Measurements from ENCODE around the gene IFNL2. TPM values are rescaled to one million over a fixed set of nuclear protein-coding genes. Genes with fewer than 3 reads are reported as not detected.

Gene IFNL2
- total RNA-seq (2022; extraction: Qiagen RNA extraction), result not detected in 5 replicates

DNA sequence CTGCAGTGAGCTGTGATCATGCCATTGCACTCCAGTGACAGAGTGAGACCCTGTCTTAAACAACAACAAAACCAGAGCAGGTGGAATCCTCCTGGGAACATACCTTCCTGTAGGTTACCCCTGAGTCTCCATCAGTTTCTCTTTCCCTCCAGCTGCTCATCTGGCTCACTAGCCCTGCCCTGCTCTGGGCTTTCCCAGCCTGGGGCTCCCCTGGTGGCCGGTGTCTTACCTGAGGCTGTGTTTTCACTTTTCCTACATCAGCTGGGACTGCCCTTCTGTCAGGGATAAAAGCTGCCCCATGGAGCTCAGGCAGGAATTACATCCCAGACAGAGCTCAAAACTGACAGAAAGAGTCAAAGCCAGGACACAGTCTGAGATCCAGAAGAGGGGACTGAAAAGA, at the start of gene IFNL2:
IFNL2 (plus strand) TSS at position 312 of the 400 bp plus-strand sequence. CDS start 173 bp downstream, outside the sequence.

GRCh38 chr19:39244410-39245100, 23.6 kb upstream of the IFNL2 start, which contains the start of gene IFNL3:
Gene IFNL3 (minus strand): TSS chr19:39245006. CDS start chr19:39244967, 39 bp downstream.

DNA sequence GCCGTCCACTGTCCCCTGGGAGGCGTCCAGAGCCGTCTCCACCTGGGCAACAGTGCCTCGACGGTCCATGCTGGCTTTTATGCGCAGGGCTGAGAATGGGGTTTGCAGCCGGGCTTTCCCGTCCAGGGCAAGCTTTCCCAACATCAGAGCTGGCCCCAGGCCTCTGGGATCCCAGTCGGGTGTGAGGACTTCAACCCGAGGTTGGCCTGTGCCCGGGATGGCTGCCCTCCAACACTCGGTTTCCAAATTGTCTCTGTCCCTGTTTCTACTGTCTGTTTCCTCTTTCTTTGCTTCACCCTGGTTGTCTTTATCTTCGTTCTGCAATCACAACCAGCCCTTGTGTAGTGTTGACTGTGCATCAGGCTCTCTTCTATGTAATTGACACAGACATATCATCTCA, 19.4 kb upstream of the IFNL2 start, which contains the start of gene IFNL4:
IFNL4 (minus strand) TSS at position 51 of the 400 bp plus-strand sequence.

DNA sequence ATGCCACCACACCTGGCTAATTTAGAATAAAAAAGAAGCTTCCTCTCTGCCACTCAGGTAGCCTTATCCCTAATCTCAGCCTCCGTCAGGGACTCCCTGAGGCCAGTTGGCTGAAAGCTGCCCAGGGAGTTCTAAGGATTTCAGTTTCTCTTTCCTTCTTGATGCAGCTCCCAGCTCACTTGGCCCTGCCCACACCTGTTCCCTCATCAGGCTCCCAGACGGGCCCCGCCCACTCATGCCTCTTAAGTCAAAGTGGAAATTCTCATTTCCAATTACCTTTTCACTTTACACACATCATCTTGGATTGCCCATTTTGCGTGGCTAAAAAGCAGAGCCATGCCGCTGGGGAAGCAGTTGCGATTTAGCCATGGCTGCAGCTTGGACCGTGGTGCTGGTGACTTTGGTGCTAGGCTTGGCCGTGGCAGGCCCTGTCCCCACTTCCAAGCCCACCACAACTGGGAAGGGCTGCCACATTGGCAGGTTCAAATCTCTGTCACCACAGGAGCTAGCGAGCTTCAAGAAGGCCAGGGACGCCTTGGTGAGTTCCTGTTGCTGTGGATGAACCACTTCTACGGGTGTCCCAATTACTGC, 28.0 kb downstream of the IFNL2 start, which contains the start of gene IFNL1:
IFNL1 (plus strand) TSS at position 353 of the 591 bp plus-strand sequence; CDS start at position 368, 15 bp downstream.

Other genes starting within 250 kb of the IFNL2 start
- gene FBXO27, start 235.8 kb upstream of the IFNL2 start, total RNA-seq (2022; extraction: Qiagen RNA extraction), result 2.8 to 5.9 TPM (median 4.2 TPM) in 5 replicates
- gene ACP7, start 184.0 kb upstream of the IFNL2 start, total RNA-seq (2022; extraction: Qiagen RNA extraction), result 0.05 to 0.10 TPM (median 0.05 TPM) in 4 of 5 replicates, not detected in the other
- gene PAK4, start 142.6 kb upstream of the IFNL2 start, total RNA-seq (2022; extraction: Qiagen RNA extraction), result 94.0 to 118 TPM (median 111 TPM) in 5 replicates
- gene NCCRP1, start 71.4 kb upstream of the IFNL2 start, total RNA-seq (2022; extraction: Qiagen RNA extraction), result 1.0 to 2.0 TPM (median 1.4 TPM) in 5 replicates
- not detected in 5 replicates for gene SYCN, start 64.1 kb upstream of the IFNL2 start, total RNA-seq (2022; extraction: Qiagen RNA extraction)
- not detected in 5 replicates for gene IFNL3, start 23.4 kb upstream of the IFNL2 start, total RNA-seq (2022; extraction: Qiagen RNA extraction)
- gene IFNL4, start 19.5 kb upstream of the IFNL2 start, total RNA-seq (2022; extraction: Qiagen RNA extraction), result not detected in 5 replicates
- 0.11 TPM in 1 of 5 replicates, not detected in the others for gene IFNL1, start 28.0 kb downstream of the IFNL2 start, total RNA-seq (2022; extraction: Qiagen RNA extraction)
- gene LRFN1, start 52.5 kb downstream of the IFNL2 start, total RNA-seq (2022; extraction: Qiagen RNA extraction), result 7.1 to 10.3 TPM (median 9.5 TPM) in 5 replicates
- gene GMFG, start 67.6 kb downstream of the IFNL2 start, total RNA-seq (2022; extraction: Qiagen RNA extraction), result 0.27 to 0.55 TPM (median 0.44 TPM) in 5 replicates
- 118 to 175 TPM (median 163 TPM) in 5 replicates for gene SAMD4B, start 74.0 kb downstream of the IFNL2 start, total RNA-seq (2022; extraction: Qiagen RNA extraction)
- 73.9 to 76.7 TPM (median 75.8 TPM) in 5 replicates for gene PAF1, start 122.7 kb downstream of the IFNL2 start, total RNA-seq (2022; extraction: Qiagen RNA extraction)
- gene MED29, start 123.0 kb downstream of the IFNL2 start, total RNA-seq (2022; extraction: Qiagen RNA extraction), result 72.3 to 77.0 TPM (median 74.1 TPM) in 5 replicates
- gene ZFP36, start 138.5 kb downstream of the IFNL2 start, total RNA-seq (2022; extraction: Qiagen RNA extraction), result 193 to 296 TPM (median 229 TPM) in 5 replicates
- gene PLEKHG2, start 144.3 kb downstream of the IFNL2 start, total RNA-seq (2022; extraction: Qiagen RNA extraction), result 81.1 to 117 TPM (median 104 TPM) in 5 replicates
- 6,355 to 7,942 TPM (median 7,642 TPM) in 5 replicates for gene RPS16, start 167.6 kb downstream of the IFNL2 start, total RNA-seq (2022; extraction: Qiagen RNA extraction)
- 171 to 194 TPM (median 177 TPM) in 5 replicates for gene SUPT5H, start 177.2 kb downstream of the IFNL2 start, total RNA-seq (2022; extraction: Qiagen RNA extraction)
- gene TIMM50, start 212.4 kb downstream of the IFNL2 start, total RNA-seq (2022; extraction: Qiagen RNA extraction), result 176 to 224 TPM (median 211 TPM) in 5 replicates
- gene DLL3, start 230.6 kb downstream of the IFNL2 start, total RNA-seq (2022; extraction: Qiagen RNA extraction), result 6.9 to 11.1 TPM (median 10.3 TPM) in 5 replicates
- not detected in 5 replicates for gene SELENOV, start 246.7 kb downstream of the IFNL2 start, total RNA-seq (2022; extraction: Qiagen RNA extraction)